Measurements from ENCODE around the gene MDM2. TPM values are rescaled to one million over a fixed set of nuclear protein-coding genes. Genes with fewer than 3 reads are reported as not detected.

The MDM2 gene
- total and polyA plus RNA-seq, 2 donors (not counting 3 experiments of a cell fraction or from before 2014, with no cell fraction given), result 16.7 to 270 TPM

DNA sequence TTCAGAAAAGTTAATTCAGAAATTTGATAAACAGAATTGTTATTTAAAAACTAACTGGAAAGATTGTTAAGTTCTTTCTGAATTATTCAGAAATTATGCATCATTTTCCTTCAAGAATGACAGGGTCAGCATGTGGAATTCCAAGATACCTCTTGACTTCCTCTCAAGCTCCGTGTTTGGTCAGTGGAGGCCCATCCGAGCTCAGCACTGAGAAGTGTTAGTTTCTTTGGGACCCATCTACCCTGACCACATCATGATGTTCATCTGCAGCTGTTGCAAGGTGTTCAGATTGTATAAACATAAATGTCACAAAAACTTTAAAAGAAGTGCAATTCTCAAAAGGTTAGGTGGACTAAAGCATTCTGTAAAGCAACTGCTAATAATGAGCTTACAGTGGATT lies 33.7 kb downstream of the MDM2 start:
- no TSS peak for BruUV-seq (replicated peaks)
- DNase-seq (ENCODE audit: low read depth, low spot score), result no peak
- H3K9me1 ChIP-seq (replicated peaks; ENCODE audit: control insufficient read depth, extremely low read depth, insufficient read depth, low read length), result no peaks in the 10 kb centered on the region
- H4K20me1 ChIP-seq (replicated peaks; ENCODE audit: control insufficient read depth, extremely low read depth, insufficient read depth, low read length), result peaks cover 10% of the 10 kb centered on the region
- no peak overlapping the region for H3K9ac ChIP-seq (replicated peaks; ENCODE audit: extremely low read depth, insufficient read depth, low read length)
- no peak for TF ChIP-seq FOS (IDR thresholded peaks at IDR 0.05; ENCODE audit: borderline replicate concordance, insufficient read depth, low read length)
- TF ChIP-seq, protein P1, sequence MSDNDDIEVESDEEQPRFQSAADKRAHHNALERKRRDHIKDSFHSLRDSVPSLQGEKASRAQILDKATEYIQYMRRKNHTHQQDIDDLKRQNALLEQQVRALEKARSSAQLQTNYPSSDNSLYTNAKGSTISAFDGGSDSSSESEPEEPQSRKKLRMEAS (IDR thresholded peaks at IDR 0.05; ENCODE audit: insufficient read depth, insufficient read length), result no peak
- no peak for TF ChIP-seq POLR2AphosphoS5 (IDR thresholded peaks at IDR 0.05; ENCODE audit: insufficient read depth, low read depth, low read length)
- no peak for TF ChIP-seq EZH2 (IDR thresholded peaks at IDR 0.05; ENCODE audit: borderline replicate concordance, low read depth, low read length, severe bottlenecking)
- TF ChIP-seq CTCF (IDR thresholded peaks at IDR 0.05; ENCODE audit: extremely low read depth in 1 of 2, insufficient read depth in 1 of 2, low read depth in 1 of 2, low read length in 2 of 2), result no peak
- TF ChIP-seq POLR2A (IDR thresholded peaks at IDR 0.05; ENCODE audit: low read depth, low read length), result no peak
- TF ChIP-seq MYC (IDR thresholded peaks at IDR 0.05; ENCODE audit: low read depth, low read length), result no peak
- no peaks in the 10 kb centered on the region for H3K27me3 ChIP-seq (ENCODE audit: control insufficient read depth in 2 of 2, insufficient read depth in 2 of 2, low read length in 2 of 2)
- ChIA-PET CTCF (interaction anchor here (2.3 kb wide), 1 partner anchor 12 kb away, joined by 8 read pairs; no protein-coding TSS in a partner anchor), POLR2A (no interaction called here)
- H3K9me3 ChIP-seq (replicated peaks; ENCODE audit: control insufficient read depth, insufficient read depth, low read length), result no peaks in the 10 kb centered on the region
- no peak overlapping the region for H2AFZ ChIP-seq (ENCODE audit: low read depth, low read length)
- dilution Hi-C loops (cut with MboI; ENCODE audit: extremely low pct_ligation_motif_present, low sequenced_read_pairs) (no loop called here), intact Hi-C loops (cut with micrococcal nuclease) (no loop called here)
- no peaks in the 10 kb centered on the region for H3K4me1 ChIP-seq (ENCODE audit: control insufficient read depth, extremely low read depth, insufficient read depth, low read length)
- peaks cover 2% of the 10 kb centered on the region for H3K79me2 ChIP-seq (ENCODE audit: control insufficient read depth, insufficient read depth, low read length)
- H3K4me3 ChIP-seq (replicated peaks in 1 of 3; ENCODE audit: insufficient read depth in 1 of 3, low read depth in 1 of 3, low read length in 3 of 3), result no peak overlapping the region
- no peak for FAIRE-seq
- no peak overlapping the region for H3K27ac ChIP-seq (ENCODE audit: insufficient read depth, low read depth, low read length)
- peaks cover 20 to 40% of the 10 kb centered on the region in 2 experiments for H3K36me3 ChIP-seq (ENCODE audit: control insufficient read depth in 2 of 2, extremely low read depth in 1 of 2, insufficient read depth in 2 of 2, low read length in 2 of 2)
- H3K4me2 ChIP-seq (ENCODE audit: insufficient read depth, low read length), result no peak overlapping the region
